ENCODE measurements around the gene TMEM201. TPM values are rescaled to one million over a fixed set of nuclear protein-coding genes. Genes with fewer than 3 reads are reported as not detected.

The TMEM201 gene
- total and polyA plus RNA-seq, 8 donors, result 9.1 to 21.9 (median 17.0) TPM

DNA sequence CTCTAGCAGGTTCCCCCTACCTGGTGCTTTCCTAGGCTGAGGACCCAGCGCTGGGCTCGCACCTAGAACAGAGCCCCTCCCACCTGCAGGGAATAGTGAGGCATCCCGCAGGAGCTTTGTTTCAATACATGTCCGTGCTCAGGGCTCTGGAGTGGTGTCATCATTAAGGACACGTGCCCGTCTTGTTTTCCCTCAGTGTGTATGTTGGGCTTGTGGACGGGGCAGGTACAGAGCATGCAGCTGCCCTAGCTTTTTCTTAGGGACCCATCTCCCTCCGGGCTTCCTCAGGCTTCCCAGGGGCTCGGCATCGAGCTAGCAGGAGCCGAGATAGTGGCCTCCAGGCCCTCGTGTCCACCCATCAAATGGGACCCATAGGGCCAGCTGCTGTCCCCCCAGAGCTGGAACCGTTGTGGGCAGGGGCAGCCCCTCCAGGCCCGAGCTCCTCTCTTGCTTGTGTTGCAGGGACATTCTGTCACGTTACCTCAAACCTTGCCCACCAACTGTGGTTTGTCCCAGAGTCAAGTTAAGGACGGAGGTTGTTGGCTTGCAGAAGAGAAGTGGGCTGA is 3.9 kb downstream of the TMEM201 start:
- intact Hi-C loops (cut with DNase I), result no loop called here
- peaks cover 15 to 50% of the 10 kb centered on the region in 2 donors for H3K4me1 ChIP-seq
- no peak overlapping the region for H3K27ac ChIP-seq
- no peak for TF ChIP-seq CTCF (IDR thresholded peaks at IDR 0.05)
- DNase-seq, result peak in 1 of 4 donors; percentile 57
- H3K27me3 ChIP-seq, result peaks cover 0 to 5% of the 10 kb centered on the region in 2 donors
- H3K36me3 ChIP-seq, result peaks cover 0 to 8% of the 10 kb centered on the region in 2 donors
- no peaks in the 10 kb centered on the region for H3K9me3 ChIP-seq
- H3K4me3 ChIP-seq, result no peak overlapping the region
- no peak for ATAC-seq

GRCh38 chr1:9593147-9593491 is 4.4 kb downstream of the TMEM201 start:
- ATAC-seq (no peak), DNase-seq (peak in 1 of 4 donors; percentile 70)
- Histone ChIP-seq H3K36me3 (peaks cover 0 to 13% of the 10 kb centered on the region in 2 donors), H3K9me3 (no peaks in the 10 kb centered on the region), H3K27ac (peak overlapping the region in 1 of 2 donors; percentile 53), H3K4me1 (peaks cover 15 to 48% of the 10 kb centered on the region in 2 donors), H3K4me3 (no peak overlapping the region), H3K27me3 (peaks cover 0 to 5% of the 10 kb centered on the region in 2 donors)
- no peak for TF ChIP-seq CTCF (IDR thresholded peaks at IDR 0.05)
- intact Hi-C loops (cut with DNase I), result no loop called here

DNA sequence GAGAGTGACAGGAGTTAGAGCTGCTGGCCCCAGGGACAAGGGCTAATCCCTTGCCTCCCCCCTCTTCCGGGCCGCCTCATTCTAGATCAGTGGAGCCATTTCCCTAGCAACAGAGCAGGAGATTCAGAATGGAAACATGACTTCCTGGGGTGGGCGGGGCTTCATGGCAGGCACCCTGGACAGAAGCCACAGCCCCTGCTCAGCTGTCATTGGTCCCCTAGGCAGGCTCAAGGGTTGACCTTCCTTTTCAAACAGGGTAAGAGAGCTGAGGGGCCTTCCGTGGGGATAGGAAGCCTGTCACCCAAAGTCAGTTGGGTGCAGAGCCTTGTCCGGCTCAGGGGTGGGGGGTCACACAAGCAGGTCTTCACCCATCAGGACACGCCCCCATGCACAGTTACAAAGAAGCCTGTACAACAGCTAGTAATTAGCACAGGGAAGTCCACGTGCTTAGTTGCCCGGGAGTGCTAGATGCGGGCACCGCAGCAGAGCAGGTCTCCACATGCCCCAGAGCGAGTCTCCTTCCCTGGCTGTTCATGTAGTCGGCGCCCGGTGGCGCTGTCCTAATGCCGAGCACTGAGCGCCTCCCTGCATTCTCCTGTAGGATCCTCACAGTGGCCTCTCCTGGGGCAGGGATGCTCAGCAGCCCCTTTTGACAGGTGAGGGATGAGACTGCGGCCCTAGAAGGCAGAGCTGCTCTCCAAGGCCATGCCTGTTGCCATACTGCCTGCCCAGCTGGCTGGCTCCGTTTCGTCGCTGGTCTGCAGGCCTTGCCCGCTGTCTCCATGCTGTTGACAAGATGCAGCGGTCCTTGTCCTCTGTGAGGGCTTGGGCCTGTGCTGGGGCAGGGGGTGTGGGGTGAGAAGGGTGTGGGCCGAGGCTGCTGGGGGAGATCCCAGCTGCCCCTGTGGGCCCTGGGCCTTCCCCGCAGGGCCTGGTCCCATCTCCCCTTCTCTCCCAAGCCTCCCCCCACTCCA is 5.1 kb downstream of the TMEM201 start:
- Histone ChIP-seq H3K36me3 (peaks cover 0 to 20% of the 10 kb centered on the region in 2 donors), H3K27ac (peak overlapping the region in 1 of 2 donors; percentile 53), H3K9me3 (no peaks in the 10 kb centered on the region), H3K27me3 (peaks cover 0 to 5% of the 10 kb centered on the region in 2 donors), H3K4me1 (peaks cover 15 to 47% of the 10 kb centered on the region in 2 donors), H3K4me3 (no peak overlapping the region)
- DNase-seq, result peak; percentile 70 to 92 (median 77)
- intact Hi-C loops (cut with DNase I), result no loop called here
- no peak for TF ChIP-seq CTCF (IDR thresholded peaks at IDR 0.05)
- peak; percentile 26 for ATAC-seq

- DNase-seq (peak in 1 of 4 donors; percentile 76), ATAC-seq (no peak)
- Histone ChIP-seq H3K4me3 (no peak overlapping the region), H3K4me1 (peaks cover 12 to 40% of the 10 kb centered on the region in 2 donors), H3K27me3 (no peaks in the 10 kb centered on the region), H3K27ac (no peak overlapping the region), H3K9me3 (no peaks in the 10 kb centered on the region), H3K36me3 (peaks cover 0 to 28% of the 10 kb centered on the region in 2 donors)
- intact Hi-C loops (cut with DNase I), result no loop called here
- TF ChIP-seq CTCF (IDR thresholded peaks at IDR 0.05), result no peak
These were observed 5.9 kb downstream of the TMEM201 start for GRCh38 chr1:9594471-9595155.
